ENCODE measurements around the gene TM6SF1. TPM values are rescaled to one million over a fixed set of nuclear protein-coding genes. Genes with fewer than 3 reads are reported as not detected.

The TM6SF1 gene
- total RNA-seq, 1 experiment from 2014 or later: not detected

DNA sequence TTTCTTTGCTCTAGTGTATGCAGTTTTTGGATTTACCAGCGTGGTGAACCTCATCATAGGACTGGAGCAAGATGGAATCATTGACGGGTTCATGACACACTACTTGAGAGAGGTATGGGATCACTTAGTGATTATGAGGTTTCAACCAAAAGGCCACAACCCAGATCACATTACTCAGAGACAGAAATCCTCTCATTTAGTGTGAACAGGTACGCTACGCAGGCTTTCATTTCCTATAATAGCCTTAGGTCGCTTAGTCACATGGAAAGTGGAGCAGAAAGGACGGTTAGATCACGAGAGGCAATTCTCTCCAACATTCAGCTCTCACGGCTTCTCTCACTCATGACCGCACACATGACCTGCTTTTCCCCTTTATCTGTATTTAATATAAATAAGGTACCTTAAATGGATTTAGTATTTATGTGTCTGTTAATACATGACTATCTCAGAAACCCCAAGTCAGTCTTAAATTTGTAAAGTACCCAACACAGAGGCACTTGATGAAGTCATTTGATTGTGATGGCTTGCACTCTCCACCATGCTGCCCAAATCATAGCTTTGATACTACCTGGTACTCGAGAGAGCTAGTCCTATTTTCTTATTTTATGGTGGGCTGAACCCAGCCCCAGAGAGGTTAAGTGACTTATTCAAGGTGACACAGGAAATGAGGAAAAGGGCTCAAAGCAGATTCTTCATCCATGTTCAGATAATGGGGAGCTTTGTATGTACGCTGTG is 8.6 kb downstream of the TM6SF1 start:
- no peaks in the 10 kb centered on the region for H4K20me1 ChIP-seq (ENCODE audit: low read length)
- no peak for TF ChIP-seq EZH2 (IDR thresholded peaks at IDR 0.05; ENCODE audit: low read length, unreplicated experiment)
- TF ChIP-seq, protein P1, sequence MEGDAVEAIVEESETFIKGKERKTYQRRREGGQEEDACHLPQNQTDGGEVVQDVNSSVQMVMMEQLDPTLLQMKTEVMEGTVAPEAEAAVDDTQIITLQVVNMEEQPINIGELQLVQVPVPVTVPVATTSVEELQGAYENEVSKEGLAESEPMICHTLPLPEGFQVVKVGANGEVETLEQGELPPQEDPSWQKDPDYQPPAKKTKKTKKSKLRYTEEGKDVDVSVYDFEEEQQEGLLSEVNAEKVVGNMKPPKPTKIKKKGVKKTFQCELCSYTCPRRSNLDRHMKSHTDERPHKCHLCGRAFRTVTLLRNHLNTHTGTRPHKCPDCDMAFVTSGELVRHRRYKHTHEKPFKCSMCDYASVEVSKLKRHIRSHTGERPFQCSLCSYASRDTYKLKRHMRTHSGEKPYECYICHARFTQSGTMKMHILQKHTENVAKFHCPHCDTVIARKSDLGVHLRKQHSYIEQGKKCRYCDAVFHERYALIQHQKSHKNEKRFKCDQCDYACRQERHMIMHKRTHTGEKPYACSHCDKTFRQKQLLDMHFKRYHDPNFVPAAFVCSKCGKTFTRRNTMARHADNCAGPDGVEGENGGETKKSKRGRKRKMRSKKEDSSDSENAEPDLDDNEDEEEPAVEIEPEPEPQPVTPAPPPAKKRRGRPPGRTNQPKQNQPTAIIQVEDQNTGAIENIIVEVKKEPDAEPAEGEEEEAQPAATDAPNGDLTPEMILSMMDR (conservative IDR thresholded peaks at IDR 0.05; ENCODE audit: low read depth, low read length): no peak
- no peak for TF ChIP-seq EZH2phosphoT487 (IDR thresholded peaks at IDR 0.05; ENCODE audit: borderline replicate concordance, low read length)
- POLR2A ChIA-PET (ENCODE audit: unreplicated experiment): no interaction called here
- no peaks in the 10 kb centered on the region for H3K27me3 ChIP-seq (ENCODE audit: low read length)
- ATAC-seq: no peak
- H3F3A ChIP-seq (ENCODE audit: low read length, unreplicated experiment): no peaks in the 10 kb centered on the region
- BruUV-seq (replicated peaks): no TSS peak
- CTCF ChIA-PET: no interaction called here
- H3K4me2 ChIP-seq (ENCODE audit: low read length): no peak overlapping the region
- H3K27ac ChIP-seq (ENCODE audit: low read length): no peak overlapping the region
- intact Hi-C loops (cut with micrococcal nuclease): no loop called here
- no peaks in the 10 kb centered on the region for H3K9me3 ChIP-seq (ENCODE audit: low read length)
- no peaks in the 10 kb centered on the region for H3K79me2 ChIP-seq (ENCODE audit: low read length)
- no peak overlapping the region for H3K4me3 ChIP-seq (ENCODE audit: low read length)
- no peaks in the 10 kb centered on the region for H3K9me2 ChIP-seq (replicated peaks; ENCODE audit: low read length)
- no peak for DNase-seq
- no peak overlapping the region for H3K9ac ChIP-seq (ENCODE audit: low read length)
- H3K4me1 ChIP-seq (ENCODE audit: insufficient read depth, low read length): no peaks in the 10 kb centered on the region
- no peaks in the 10 kb centered on the region for H3K36me3 ChIP-seq (ENCODE audit: low read depth, low read length)
- H2AFZ ChIP-seq (ENCODE audit: low read length): no peak overlapping the region

DNA sequence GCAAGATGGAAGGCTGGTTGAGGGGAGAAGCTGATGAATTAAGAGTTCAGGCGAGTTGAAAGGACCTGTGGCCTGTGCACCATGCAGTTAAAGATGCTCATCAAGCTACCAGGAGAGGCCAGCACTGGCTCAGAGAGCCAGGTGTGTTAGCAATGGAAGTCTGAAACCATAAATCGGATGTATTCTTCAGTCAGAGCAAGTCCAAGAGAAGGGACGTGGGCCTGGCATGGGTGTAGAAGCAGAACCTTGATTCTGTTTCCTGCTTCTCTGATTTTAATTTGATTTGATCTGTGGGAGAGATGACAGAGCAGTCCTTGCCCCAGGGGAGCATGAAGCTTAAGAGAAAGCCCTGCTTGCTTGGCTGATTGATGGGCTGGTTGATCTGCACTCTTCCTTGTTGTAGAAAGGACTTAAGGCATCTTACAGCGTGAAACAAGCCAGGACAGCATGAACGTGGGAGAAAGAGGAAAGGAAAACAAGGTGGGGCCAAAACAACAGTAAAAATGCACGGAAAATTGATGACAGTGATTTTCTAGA is 10.9 kb downstream of the TM6SF1 start:
- TF ChIP-seq EZH2 (IDR thresholded peaks at IDR 0.05; ENCODE audit: low read length, unreplicated experiment) (no peak), EZH2phosphoT487 (IDR thresholded peaks at IDR 0.05; ENCODE audit: borderline replicate concordance, low read length) (no peak)
- TF ChIP-seq, protein P1 (conservative IDR thresholded peaks at IDR 0.05; ENCODE audit: low read depth, low read length): no peak
- CTCF ChIA-PET: interaction anchor here (0.6 to 1.1 kb wide), 2 partner anchors 52 to 130 kb away, joined by 3 read pairs; partner anchors contain the start of gene BTBD1
- Histone ChIP-seq H3K9ac (ENCODE audit: low read length) (no peak overlapping the region), H2AFZ (ENCODE audit: low read length) (no peak overlapping the region), H3K9me3 (ENCODE audit: low read length) (no peaks in the 10 kb centered on the region), H3K4me2 (ENCODE audit: low read length) (no peak overlapping the region), H4K20me1 (ENCODE audit: low read length) (no peaks in the 10 kb centered on the region), H3K79me2 (ENCODE audit: low read length) (no peaks in the 10 kb centered on the region), H3K27ac (ENCODE audit: low read length) (no peak overlapping the region), H3K36me3 (ENCODE audit: low read depth, low read length) (no peaks in the 10 kb centered on the region), H3K4me1 (ENCODE audit: insufficient read depth, low read length) (no peaks in the 10 kb centered on the region), H3K27me3 (ENCODE audit: low read length) (no peaks in the 10 kb centered on the region), H3F3A (ENCODE audit: low read length, unreplicated experiment) (no peaks in the 10 kb centered on the region), H3K4me3 (ENCODE audit: low read length) (no peak overlapping the region), H3K9me2 (replicated peaks; ENCODE audit: low read length) (no peaks in the 10 kb centered on the region)
- BruUV-seq (replicated peaks): no TSS peak
- intact Hi-C loops (cut with micrococcal nuclease): no loop called here
- ATAC-seq: no peak
- POLR2A ChIA-PET (ENCODE audit: unreplicated experiment): no interaction called here
- DNase-seq: no peak

DNA sequence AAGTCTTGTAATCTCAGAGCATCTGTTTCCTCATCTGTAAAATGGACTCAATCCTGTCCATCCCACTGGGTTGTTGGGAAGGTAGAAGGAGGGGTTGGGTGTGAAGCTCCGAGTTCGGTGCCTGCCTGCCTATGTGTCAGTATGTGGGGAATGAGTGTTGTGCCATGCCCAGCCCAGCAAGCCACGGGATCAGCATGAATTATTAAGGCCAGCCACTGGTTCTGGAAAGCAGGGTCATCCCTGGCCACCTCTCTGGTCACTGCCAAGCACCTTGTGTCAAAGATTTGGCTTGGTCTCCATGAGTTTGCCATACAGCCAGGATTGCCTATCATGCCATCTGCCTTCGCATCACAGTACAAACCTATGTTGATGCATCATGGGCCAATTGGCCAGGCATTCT is 11.5 kb downstream of the TM6SF1 start:
- H3K4me2 ChIP-seq (ENCODE audit: low read length): no peak overlapping the region
- H3K9me3 ChIP-seq (ENCODE audit: low read length): no peaks in the 10 kb centered on the region
- no peaks in the 10 kb centered on the region for H3K36me3 ChIP-seq (ENCODE audit: low read depth, low read length)
- H3K4me1 ChIP-seq (ENCODE audit: insufficient read depth, low read length): no peaks in the 10 kb centered on the region
- H2AFZ ChIP-seq (ENCODE audit: low read length): no peak overlapping the region
- ChIA-PET POLR2A (ENCODE audit: unreplicated experiment) (no interaction called here), CTCF (no interaction called here)
- no peaks in the 10 kb centered on the region for H3F3A ChIP-seq (ENCODE audit: low read length, unreplicated experiment)
- intact Hi-C loops (cut with micrococcal nuclease): no loop called here
- no peak overlapping the region for H3K4me3 ChIP-seq (ENCODE audit: low read length)
- H4K20me1 ChIP-seq (ENCODE audit: low read length): no peaks in the 10 kb centered on the region
- no peaks in the 10 kb centered on the region for H3K9me2 ChIP-seq (replicated peaks; ENCODE audit: low read length)
- no peak overlapping the region for H3K9ac ChIP-seq (ENCODE audit: low read length)
- no peak overlapping the region for H3K27ac ChIP-seq (ENCODE audit: low read length)
- no peaks in the 10 kb centered on the region for H3K79me2 ChIP-seq (ENCODE audit: low read length)
- H3K27me3 ChIP-seq (ENCODE audit: low read length): no peaks in the 10 kb centered on the region
- DNase-seq: no peak
- BruUV-seq (replicated peaks): no TSS peak
- TF ChIP-seq EZH2 (IDR thresholded peaks at IDR 0.05; ENCODE audit: low read length, unreplicated experiment) (no peak), EZH2phosphoT487 (IDR thresholded peaks at IDR 0.05; ENCODE audit: borderline replicate concordance, low read length) (no peak)
- TF ChIP-seq, protein P1 (conservative IDR thresholded peaks at IDR 0.05; ENCODE audit: low read depth, low read length): no peak
- no peak for ATAC-seq

Data from PC-3 (cell line).